ENCODE results near the gene FRS3. TPM values are rescaled to one million over a fixed set of nuclear protein-coding genes. Genes with fewer than 3 reads are reported as not detected.
A peak's percentile ranks its signal among the peaks of the same experiment; 100 is the strongest.

The FRS3 gene
- total RNA-seq, 1 donor from 2014 or later, result 6.7 TPM

DNA sequence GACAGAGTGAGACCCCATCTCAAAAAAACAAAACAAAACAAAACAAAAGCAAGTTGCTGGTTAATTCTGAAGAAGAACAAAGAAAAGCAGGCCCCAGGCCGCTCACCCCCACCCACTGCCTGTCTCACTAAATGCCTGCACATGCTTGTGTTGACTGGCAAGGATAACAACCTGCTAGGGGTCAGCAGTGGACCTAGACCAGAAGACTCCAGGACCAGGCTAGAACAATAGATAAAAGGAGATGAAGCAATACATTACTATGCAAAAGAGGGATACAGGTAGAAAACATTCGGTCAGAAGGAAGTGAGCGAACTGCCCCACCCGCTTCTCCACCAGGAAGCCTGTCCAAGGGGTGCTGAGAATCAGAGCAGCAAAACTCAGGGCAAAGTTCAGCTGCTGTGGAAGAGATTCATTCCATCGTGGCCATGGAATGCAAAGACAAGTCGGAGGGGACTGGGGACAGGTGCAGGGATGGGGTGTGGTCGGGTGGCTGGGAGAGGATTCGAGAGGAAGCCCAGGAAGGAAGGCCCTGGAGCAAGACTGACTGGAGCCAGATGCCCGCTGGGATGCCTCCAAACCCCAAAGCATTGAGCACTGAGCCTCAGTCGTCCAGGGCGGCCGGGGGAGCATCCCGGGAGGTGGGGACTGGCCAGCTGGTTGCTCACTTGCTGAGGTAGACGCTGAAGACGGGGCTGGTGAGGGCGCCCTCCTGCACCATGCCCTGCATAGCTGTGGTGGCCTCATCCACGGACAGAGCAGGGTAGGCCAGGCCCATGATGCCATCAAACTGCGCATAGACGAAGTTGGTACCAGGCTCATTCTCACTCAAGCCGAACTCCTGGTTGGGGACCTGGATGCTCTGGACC lies 37.8 kb downstream of the FRS3 start:
- no peak for DNase-seq

DNA sequence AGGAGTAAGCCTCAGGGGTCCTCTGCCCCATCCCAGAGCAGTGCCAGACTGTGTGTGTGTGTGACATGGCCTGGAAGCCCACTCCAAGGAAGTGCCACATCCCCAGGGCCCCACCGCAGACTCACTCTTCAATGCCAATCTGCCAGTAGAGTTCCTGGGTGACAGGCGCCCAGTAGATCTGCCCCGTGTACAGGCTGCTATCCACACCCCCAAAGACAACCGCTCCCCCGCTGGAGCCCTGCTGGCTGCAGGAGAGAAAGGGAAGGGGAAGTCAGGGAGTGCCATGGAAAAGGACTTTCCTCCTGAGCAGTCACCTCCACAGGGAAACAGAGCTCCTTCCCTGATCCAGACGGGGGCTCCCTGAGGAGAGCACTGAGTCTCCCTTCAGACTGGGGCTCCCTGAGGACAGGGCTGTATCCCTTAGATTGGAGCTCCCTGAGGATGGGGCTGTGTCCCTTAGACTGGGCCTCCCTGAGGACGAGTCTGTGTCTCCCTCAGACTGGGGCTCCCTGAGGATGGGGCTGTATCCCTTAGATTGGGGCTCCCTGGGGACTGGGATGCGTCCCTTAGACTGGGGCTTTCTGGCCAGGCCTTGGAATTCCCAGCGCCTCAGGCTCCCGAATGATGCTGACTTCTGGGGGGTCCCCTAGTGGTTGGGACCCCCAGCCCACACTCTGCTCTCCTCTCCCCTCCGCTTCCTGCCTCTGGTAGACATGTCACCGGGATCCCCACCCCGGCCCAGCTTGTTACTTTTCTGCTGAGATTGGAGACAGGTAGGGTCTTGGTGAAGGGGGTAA lies 39.1 kb downstream of the FRS3 start:
- DNase-seq, result no peak

GRCh38 chr6:41739041-41739440 lies 40.7 kb downstream of the FRS3 start:
- DNase-seq, result no peak

GRCh38 chr6:41737591-41738130 lies 42.0 kb downstream of the FRS3 start:
- DNase-seq, result no peak

GRCh38 chr6:41736800-41737555 lies 42.7 kb downstream of the FRS3 start:
- DNase-seq, result no peak

GRCh38 chr6:41736186-41736733 lies 43.4 kb downstream of the FRS3 start:
- no peak for DNase-seq

DNA sequence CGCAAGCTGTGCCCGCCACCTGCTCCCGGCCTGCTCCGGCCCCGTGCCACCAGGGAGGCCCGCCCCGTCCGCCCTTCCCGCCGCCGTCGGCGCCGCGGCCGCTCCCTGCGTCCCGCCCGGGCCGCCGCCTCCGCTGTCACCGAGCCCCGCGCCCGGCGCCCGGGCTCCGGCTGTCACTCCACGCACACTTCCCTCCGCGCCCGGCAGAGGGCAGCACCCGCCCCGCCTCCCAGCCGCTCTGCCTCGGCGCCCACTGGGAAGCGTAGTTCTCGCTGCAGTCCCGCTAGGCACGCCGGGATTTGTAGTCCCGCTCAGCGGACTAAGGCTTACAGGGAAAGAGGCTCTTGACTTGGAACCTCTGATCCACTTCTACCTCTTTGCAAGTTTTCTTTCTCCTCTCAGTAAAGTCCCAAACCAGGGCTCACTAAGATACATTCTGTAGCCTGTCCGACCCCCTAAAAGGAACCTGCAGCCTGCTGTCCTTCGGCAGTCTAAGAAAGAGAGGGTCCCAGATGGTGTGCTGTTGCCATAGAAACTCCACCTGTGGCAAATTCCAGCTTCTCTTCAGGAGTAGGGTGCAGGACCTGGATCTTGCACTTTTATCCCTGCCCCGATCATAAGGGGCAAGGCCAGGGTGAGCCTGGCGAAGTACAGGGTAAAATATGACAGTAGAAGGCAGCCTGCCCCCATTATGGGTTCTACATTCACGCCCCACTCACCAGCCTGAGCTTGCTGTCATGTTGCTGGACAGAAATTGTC lies 44.1 kb downstream of the FRS3 start, which contains the start of gene TFEB:
TSS of gene TFEB (minus strand) at position 182 of the 759 bp plus-strand sequence. CDS start 44,395 bp downstream, outside the sequence.
- peak; percentile 92 for DNase-seq

- DNase-seq, result peak; percentile 86
Observed at GRCh38 chr6:41734666-41735426, 44.9 kb downstream of the FRS3 start.

- peak; percentile 86 for DNase-seq
Observed at GRCh38 chr6:41733707-41734665, 45.7 kb downstream of the FRS3 start.

- no peak for DNase-seq
Observed at GRCh38 chr6:41733360-41733706, 46.4 kb downstream of the FRS3 start.

GRCh38 chr6:41732591-41733359 lies 46.9 kb downstream of the FRS3 start:
- DNase-seq, result peak; percentile 34

DNA sequence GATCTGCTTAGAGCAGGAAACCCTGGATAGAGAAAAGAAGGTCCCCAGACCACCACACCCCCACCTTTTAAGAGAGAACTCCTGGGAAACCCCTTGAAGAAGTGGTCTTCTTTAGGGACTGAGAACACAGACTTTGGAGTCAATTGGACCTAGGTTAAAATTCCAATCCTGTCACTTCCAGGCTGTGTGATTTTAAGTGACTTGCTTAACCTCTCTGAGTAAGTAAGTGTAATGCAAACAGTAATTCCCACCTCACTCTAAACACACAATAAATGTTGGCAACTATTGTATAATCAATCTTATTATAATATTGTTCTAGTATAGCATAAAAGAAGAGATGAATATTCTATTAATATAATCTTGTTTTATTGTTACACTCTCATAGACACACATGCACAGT lies 47.6 kb downstream of the FRS3 start:
- DNase-seq, result no peak

GRCh38 chr6:41731561-41732086 lies 48.1 kb downstream of the FRS3 start:
- DNase-seq, result no peak

DNA sequence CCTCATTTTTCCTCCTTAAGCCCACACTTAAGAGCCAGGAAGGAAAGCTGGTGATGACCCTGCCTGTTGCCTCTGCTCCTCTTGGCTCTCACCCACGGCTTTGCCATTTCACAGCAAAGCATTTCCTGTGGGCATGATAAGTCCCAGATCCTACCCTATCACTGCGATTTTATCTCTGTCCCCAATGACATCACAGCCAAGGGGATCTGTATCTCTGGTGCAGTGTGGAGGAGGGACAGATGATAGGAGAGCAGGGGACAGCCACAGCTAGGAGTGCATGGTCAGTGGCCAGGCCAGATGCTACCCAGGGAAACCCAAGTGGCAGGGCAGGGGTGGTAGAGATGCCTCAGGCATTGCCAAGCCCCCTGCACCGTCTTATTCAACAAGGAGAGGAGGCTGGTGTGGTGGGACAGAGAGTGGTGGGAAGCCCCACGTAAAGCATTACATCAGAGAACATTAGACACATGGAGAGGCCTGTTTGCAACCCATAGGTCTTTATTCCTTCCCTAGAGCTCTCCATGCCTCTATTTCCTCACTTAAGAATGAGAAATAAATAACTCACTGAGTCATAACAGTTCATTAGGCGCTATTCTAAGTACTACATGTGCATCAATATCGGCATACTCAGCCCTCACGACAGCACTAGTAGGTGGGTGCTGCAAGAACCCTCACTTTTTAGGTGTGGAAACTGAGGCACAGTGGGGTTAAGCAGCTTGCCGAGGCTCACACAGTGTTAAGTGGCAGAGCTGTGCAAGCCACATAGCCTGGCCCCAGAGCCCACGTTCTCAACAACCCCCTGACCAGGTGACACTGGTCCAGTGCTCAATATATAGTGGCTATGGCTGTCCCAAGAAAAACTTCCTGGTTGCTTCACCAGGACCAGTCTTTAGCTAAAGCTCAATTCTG lies 48.9 kb downstream of the FRS3 start:
- DNase-seq, result no peak

DNA sequence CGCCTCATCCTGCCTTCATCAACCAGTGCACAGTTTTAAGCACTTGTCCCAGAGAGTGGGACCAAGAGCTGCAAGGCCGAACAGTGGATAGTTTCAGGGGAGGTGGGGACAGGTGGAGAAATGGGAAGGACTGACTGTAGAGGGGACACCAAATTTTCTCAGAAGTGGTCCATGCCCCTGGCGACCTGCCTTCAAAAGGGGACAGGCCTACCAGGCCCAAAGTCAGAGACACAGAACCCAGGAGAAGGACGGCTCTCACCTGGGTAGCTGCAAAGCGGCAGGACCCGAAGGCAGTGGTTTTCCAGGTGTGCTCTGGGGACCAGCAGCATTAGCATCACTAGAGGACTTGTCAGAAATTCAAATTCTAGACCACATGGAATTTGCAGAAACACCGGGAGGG lies 50.1 kb downstream of the FRS3 start:
- DNase-seq, result no peak

- no peak for DNase-seq
Observed at GRCh38 chr6:41728954-41729353, 50.7 kb downstream of the FRS3 start.
